ENCODE data around the gene PITX1.

DNA sequence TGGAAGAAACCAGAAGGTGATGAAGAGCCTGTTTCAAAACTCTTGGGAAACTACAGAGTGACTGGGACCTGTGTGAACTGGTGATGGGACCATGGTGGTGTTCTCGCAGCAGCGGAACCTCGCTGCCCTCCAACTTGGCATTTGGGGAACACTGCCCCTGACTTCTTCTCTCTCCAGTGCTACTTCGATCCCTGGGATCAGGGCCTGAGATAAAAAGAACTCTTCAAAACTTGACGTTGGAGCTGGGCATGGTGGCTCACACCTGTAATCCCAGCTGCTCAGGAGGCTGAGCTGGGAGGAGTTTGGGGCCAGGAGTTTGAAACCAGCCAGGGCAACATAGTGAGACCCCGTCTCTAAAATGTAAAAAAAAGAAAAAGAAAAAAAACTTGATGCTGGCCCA lies 18.1 kb downstream of the PITX1 start:
- TF ChIP-seq, protein P1, sequence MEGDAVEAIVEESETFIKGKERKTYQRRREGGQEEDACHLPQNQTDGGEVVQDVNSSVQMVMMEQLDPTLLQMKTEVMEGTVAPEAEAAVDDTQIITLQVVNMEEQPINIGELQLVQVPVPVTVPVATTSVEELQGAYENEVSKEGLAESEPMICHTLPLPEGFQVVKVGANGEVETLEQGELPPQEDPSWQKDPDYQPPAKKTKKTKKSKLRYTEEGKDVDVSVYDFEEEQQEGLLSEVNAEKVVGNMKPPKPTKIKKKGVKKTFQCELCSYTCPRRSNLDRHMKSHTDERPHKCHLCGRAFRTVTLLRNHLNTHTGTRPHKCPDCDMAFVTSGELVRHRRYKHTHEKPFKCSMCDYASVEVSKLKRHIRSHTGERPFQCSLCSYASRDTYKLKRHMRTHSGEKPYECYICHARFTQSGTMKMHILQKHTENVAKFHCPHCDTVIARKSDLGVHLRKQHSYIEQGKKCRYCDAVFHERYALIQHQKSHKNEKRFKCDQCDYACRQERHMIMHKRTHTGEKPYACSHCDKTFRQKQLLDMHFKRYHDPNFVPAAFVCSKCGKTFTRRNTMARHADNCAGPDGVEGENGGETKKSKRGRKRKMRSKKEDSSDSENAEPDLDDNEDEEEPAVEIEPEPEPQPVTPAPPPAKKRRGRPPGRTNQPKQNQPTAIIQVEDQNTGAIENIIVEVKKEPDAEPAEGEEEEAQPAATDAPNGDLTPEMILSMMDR (conservative IDR thresholded peaks at IDR 0.05 in 1 of 2, IDR thresholded peaks at IDR 0.05 in 1 of 2; ENCODE audit: low read depth in 1 of 2, low read length in 2 of 2), result no peak
- TF ChIP-seq EZH2 (IDR thresholded peaks at IDR 0.05; ENCODE audit: low read length, missing control alignments), result no peak

Data from fibroblast of lung (primary cell).